ENCODE measurements around the gene WDR5.

WDR5 gene

DNA sequence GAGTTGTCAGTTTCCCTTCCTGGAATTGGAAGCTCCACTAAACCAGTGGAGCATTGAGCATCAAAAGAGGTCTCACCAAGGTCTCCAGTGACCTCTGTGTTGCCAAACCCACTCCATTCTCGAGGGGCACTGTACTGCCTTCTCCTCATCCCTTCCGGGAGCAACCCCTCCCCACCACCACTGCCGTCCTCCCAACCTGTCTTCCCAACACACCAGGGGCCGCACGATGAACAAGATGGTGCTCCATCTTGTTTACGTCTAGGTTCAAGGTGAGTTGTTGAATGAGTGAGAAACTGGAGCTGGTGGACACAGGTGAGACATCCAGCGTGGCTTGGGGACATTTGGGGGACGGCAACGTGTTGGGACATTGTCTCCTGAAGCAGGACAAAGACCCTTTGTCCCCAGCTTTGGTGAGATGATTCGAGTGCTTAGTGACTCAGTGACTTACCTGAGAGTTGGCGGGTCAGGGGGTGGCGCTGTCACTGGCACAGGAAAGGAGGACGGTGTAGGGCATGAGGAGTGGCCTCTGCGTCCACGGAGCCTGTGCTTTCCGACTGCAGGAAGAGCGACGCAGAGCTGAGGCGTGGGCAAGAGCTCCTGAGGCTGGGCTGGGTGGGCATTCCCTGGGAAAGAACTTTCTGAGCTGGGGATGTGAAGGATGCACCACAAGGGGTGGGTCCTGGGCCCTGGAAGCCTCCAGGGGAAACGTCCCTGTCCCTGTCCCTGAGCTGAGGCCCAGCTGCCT lies 73.3 kb downstream of the WDR5 start:
- no peak for DNase-seq (ENCODE audit: low read depth)

All from fibroblast of gingiva (primary cell).